Metanephros (tissue), 2 donors: Measurements from ENCODE around the gene TMEM247. TPM values are rescaled to one million over a fixed set of nuclear protein-coding genes. Genes with fewer than 3 reads are reported as not detected.

ENCODE experiments used
- small RNA-seq: library from RNA; depleted of rRNA; stranded (forward); fragments of <200 nt; gene quantifications from one replicate; pipeline ENCODE3, GENCODE V24; 2014; ENCODE audit warnings: low replicate concordance
- total RNA-seq: library from RNA; depleted of rRNA; stranded (reverse); fragments of >200 nt; gene quantifications from one replicate; pipeline ENCODE4 v1.2.3, GENCODE V29; 2014

TMEM247 gene
- not detected for total RNA-seq

GRCh38 chr2:46479265-46479664, at the start of gene TMEM247:
Gene TMEM247 (plus strand): TSS chr2:46479565.

Small RNAs within 50 kb of the gene (small RNA-seq; reads per million reads assigned to genes)
- not detected for gene RN7SL817P

Other genes with a start within 250 kb of the TMEM247 start
- 74.0 TPM for gene EPAS1, start 182.2 kb upstream of the TMEM247 start, total RNA-seq
- 37.4 TPM for gene RHOQ, start 62.9 kb downstream of the TMEM247 start, total RNA-seq
- 6.9 TPM for gene ATP6V1E2, start 63.0 kb downstream of the TMEM247 start, total RNA-seq
- gene PIGF, start 137.5 kb downstream of the TMEM247 start, total RNA-seq: 21.1 TPM
- gene CRIPT, start 137.7 kb downstream of the TMEM247 start, total RNA-seq: 15.6 TPM
- 37.8 TPM for gene SOCS5, start 219.7 kb downstream of the TMEM247 start, total RNA-seq